Neural progenitor cell (in vitro differentiated cells): ENCODE results near the gene BICDL2.
A peak's percentile ranks its signal among the peaks of the same experiment; 100 is the strongest.

Source experiments
- EZH2phosphoT487 ChIP-seq: fragments of 200-600 bp; sonication (generic); IDR thresholded peaks from 2 replicates; pipeline ENCODE4 v1.6.1; 2017; ENCODE audit warnings: antibody characterized with exemption
- TF ChIP-seq, protein P1 (sequence below): fragments of 200-600 bp; sonication (generic); IDR thresholded peaks from 2 replicates; pipeline ENCODE4 v1.5.1; 2017; ENCODE audit warnings: antibody characterized with exemption, mild to moderate bottlenecking

DNA sequence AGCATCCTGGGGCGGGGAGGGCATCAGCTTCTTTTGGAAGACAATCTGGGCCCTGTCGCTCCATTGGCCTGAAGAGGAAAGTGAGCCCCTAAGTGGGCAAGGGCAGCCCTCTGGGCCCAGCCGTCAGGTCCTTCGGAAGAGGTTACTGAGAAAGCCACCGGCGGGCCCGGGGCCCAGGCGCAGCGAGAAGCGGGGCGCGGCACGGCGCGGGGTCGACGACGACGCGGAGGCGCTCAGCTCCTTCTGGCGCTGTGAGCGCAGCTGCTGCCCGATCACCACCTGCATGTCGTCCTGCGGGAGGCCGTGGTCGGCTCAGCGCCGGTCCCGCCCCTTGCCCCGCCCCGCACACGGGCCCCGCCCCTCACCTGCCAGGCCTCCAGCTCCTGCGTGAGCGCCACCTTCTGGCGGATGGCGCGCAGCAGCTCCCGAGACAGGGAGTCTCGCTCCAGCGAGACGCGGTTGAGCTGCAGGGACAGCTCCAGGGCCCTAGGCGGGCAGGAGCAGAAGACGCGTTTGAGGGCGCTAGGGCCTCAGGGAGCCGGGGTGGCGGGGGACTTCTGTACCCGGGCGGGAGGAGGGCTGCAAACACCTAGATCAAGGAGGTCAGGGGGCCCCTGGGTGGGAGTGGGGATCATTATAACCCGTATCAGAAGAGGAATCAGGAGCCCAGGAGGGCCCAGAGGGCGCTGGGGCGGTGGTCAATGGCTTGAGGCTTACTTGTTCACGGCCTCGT, 8.6 kb downstream of the BICDL2 start:
- TF ChIP-seq, protein P1, sequence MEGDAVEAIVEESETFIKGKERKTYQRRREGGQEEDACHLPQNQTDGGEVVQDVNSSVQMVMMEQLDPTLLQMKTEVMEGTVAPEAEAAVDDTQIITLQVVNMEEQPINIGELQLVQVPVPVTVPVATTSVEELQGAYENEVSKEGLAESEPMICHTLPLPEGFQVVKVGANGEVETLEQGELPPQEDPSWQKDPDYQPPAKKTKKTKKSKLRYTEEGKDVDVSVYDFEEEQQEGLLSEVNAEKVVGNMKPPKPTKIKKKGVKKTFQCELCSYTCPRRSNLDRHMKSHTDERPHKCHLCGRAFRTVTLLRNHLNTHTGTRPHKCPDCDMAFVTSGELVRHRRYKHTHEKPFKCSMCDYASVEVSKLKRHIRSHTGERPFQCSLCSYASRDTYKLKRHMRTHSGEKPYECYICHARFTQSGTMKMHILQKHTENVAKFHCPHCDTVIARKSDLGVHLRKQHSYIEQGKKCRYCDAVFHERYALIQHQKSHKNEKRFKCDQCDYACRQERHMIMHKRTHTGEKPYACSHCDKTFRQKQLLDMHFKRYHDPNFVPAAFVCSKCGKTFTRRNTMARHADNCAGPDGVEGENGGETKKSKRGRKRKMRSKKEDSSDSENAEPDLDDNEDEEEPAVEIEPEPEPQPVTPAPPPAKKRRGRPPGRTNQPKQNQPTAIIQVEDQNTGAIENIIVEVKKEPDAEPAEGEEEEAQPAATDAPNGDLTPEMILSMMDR: peak; percentile 85
- no peak for TF ChIP-seq EZH2phosphoT487
